Neural progenitor cell (in vitro differentiated cells): ENCODE measurements around the gene DET1. TPM values are rescaled to one million over a fixed set of nuclear protein-coding genes. Genes with fewer than 3 reads are reported as not detected.

Source experiments
- DNase-seq: peaks from one replicate; pipeline ENCODE4 v3.0.0-alpha.2; 2016; ENCODE audit warnings: low spot score
- H2AFZ ChIP-seq: fragments of 200-600 bp; sonication (generic); replicated peaks from 2 replicates; pipeline ENCODE4 v1.6.1; 2016; ENCODE audit warnings: antibody characterized with exemption
- H3F3A ChIP-seq: fragments of 200-600 bp; sonication (generic); 2 replicates; pipeline ENCODE4 v1.6.1; 2016; ENCODE audit warnings: antibody characterized with exemption, low read depth
- H3K27ac ChIP-seq: fragments of 200-600 bp; sonication (generic); 2 replicates; pipeline ENCODE4 v1.5.1; 2016; ENCODE audit warnings: mild to moderate bottlenecking
- H3K27me3 ChIP-seq: fragments of 200-600 bp; sonication (generic); 2 replicates; pipeline ENCODE4 v1.6.1; 2016; ENCODE audit warnings: mild to moderate bottlenecking, moderate library complexity
- H3K36me3 ChIP-seq: fragments of 200-600 bp; sonication (generic); 2 replicates; pipeline ENCODE4 v1.5.1; 2016
- H3K4me1 ChIP-seq: fragments of 200-600 bp; sonication (generic); 2 replicates; pipeline ENCODE4 v1.6.1; 2016; ENCODE audit warnings: mixed run types
- H3K4me2 ChIP-seq: fragments of 200-600 bp; sonication (generic); 2 replicates; pipeline ENCODE4 v1.6.1; 2016
- H3K4me3 ChIP-seq: fragments of 200-600 bp; sonication (generic); 2 replicates; pipeline ENCODE4 v1.5.1; 2016
- H3K79me2 ChIP-seq: fragments of 200-600 bp; sonication (generic); 2 replicates; pipeline ENCODE4 v1.6.1; 2016; ENCODE audit warnings: low read depth
- H3K9ac ChIP-seq: fragments of 200-600 bp; sonication (generic); 2 replicates; pipeline ENCODE4 v1.6.1; 2016
- H3K9me3 ChIP-seq: fragments of 200-600 bp; sonication (generic); 2 replicates; pipeline ENCODE4 v1.5.1; 2016; ENCODE audit warnings: low read depth
- H4K20me1 ChIP-seq: fragments of 200-600 bp; sonication (generic); 2 replicates; pipeline ENCODE4 v1.6.1; 2016; ENCODE audit warnings: low read depth
- H3K27ac Mint-ChIP-seq: 3 replicates; pipeline ENCODE4 v1.8.0; 2021; ENCODE audit warnings: mixed read lengths
- H3K27me3 Mint-ChIP-seq: 2 replicates; pipeline ENCODE4 v1.8.0; 2022; ENCODE audit warnings: low read depth, mild to moderate bottlenecking, inconsistent platforms, moderate library complexity, mixed read lengths; ENCODE audit not compliant: insufficient read depth
- H3K36me3 Mint-ChIP-seq: 3 replicates; pipeline ENCODE4 v1.8.0; 2021; ENCODE audit warnings: mixed read lengths
- H3K4me1 Mint-ChIP-seq: 3 replicates; pipeline ENCODE4 v1.8.0; 2021; ENCODE audit warnings: mixed read lengths
- H3K4me3 Mint-ChIP-seq: 3 replicates; pipeline ENCODE4 v1.8.0; 2021; ENCODE audit warnings: mild to moderate bottlenecking, moderate library complexity, mixed read lengths
- H3K9me3 Mint-ChIP-seq: 3 replicates; pipeline ENCODE4 v1.8.0; 2020; ENCODE audit warnings: mixed read lengths
- CTCF ChIP-seq: fragments of 200-600 bp; sonication (generic); IDR thresholded peaks from 2 replicates; pipeline ENCODE4 v1.5.1; 2017; ENCODE audit warnings: antibody characterized with exemption, mild to moderate bottlenecking
- EZH2 ChIP-seq: fragments of 200-600 bp; sonication (generic); IDR thresholded peaks from 2 replicates; pipeline ENCODE4 v1.6.1; 2017; ENCODE audit warnings: antibody characterized with exemption, mild to moderate bottlenecking, moderate library complexity
- EZH2phosphoT487 ChIP-seq: fragments of 200-600 bp; sonication (generic); IDR thresholded peaks from 2 replicates; pipeline ENCODE4 v1.6.1; 2017; ENCODE audit warnings: antibody characterized with exemption
- total RNA-seq: library from RNA; depleted of rRNA; stranded (reverse); fragments of >200 nt; gene quantifications from 2 replicates; pipeline ENCODE4 v1.2.3, GENCODE V29; 2015; ENCODE audit warnings: low replicate concordance

Gene DET1
- total RNA-seq, 1 donor from 2014 or later: 21.3 TPM

DNA sequence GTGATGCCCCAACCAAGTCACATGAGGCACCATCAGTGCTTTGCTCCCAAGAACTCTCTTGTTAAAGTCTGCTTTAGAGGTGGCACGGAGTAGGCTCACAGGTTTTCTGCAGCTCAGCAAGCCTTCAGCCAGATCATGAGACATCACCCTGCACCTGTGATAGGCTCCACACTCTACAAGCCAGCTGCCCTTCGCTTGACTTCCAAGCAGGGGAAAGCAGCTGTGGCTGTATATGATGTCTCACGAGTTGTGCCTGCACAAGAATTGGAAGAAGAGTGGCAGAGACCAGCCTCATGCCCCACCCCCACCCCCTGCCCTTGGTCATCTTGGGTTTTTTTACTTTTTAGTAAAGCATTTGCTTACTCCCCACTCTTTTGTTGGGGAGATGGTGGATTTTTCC is 56.4 kb downstream of the DET1 start:
- H3K36me3 ChIP-seq: no peaks in the 10 kb centered on the region
- H3K4me1 ChIP-seq: peaks cover 22% of the 10 kb centered on the region
- H3K4me1 Mint-ChIP-seq: peaks cover 18% of the 10 kb centered on the region
- H3K27ac ChIP-seq: no peak overlapping the region
- no peak overlapping the region for H3K9ac ChIP-seq
- H4K20me1 ChIP-seq: peaks cover 13% of the 10 kb centered on the region
- no peak for DNase-seq
- no peak overlapping the region for H3K4me3 ChIP-seq
- H3K79me2 ChIP-seq: no peaks in the 10 kb centered on the region
- H3K4me2 ChIP-seq: no peak overlapping the region
- peaks cover 2% of the 10 kb centered on the region for H3K36me3 Mint-ChIP-seq
- no peak overlapping the region for H3K27ac Mint-ChIP-seq
- H3K4me3 Mint-ChIP-seq: no peak overlapping the region
- H3K27me3 Mint-ChIP-seq: peaks cover 14% of the 10 kb centered on the region
- TF ChIP-seq CTCF: no peak
- no peak for TF ChIP-seq EZH2
- TF ChIP-seq EZH2phosphoT487: no peak
- H3K9me3 ChIP-seq: no peaks in the 10 kb centered on the region
- no peak overlapping the region for H2AFZ ChIP-seq
- peaks cover 4% of the 10 kb centered on the region for H3K27me3 ChIP-seq
- no peaks in the 10 kb centered on the region for H3K9me3 Mint-ChIP-seq
- H3F3A ChIP-seq: peaks cover 10% of the 10 kb centered on the region

GRCh38 chr15:88489321-88489720 is 57.2 kb downstream of the DET1 start:
- H3K9ac ChIP-seq: no peak overlapping the region
- peaks cover 27% of the 10 kb centered on the region for H3K4me1 ChIP-seq
- H3K27me3 Mint-ChIP-seq: peaks cover 14% of the 10 kb centered on the region
- H4K20me1 ChIP-seq: peaks cover 16% of the 10 kb centered on the region
- H3K27ac Mint-ChIP-seq: no peak overlapping the region
- TF ChIP-seq EZH2phosphoT487 (no peak), EZH2 (no peak), CTCF (peak; percentile 20)
- no peak overlapping the region for H3K4me2 ChIP-seq
- H2AFZ ChIP-seq: no peak overlapping the region
- DNase-seq: no peak
- peaks cover 25% of the 10 kb centered on the region for H3K4me1 Mint-ChIP-seq
- no peaks in the 10 kb centered on the region for H3K9me3 ChIP-seq
- no peaks in the 10 kb centered on the region for H3K36me3 ChIP-seq
- peaks cover 6% of the 10 kb centered on the region for H3K27me3 ChIP-seq
- H3K9me3 Mint-ChIP-seq: no peaks in the 10 kb centered on the region
- H3K36me3 Mint-ChIP-seq: peaks cover 2% of the 10 kb centered on the region
- no peaks in the 10 kb centered on the region for H3K79me2 ChIP-seq
- H3F3A ChIP-seq: peaks cover 16% of the 10 kb centered on the region
- H3K4me3 Mint-ChIP-seq: no peak overlapping the region
- H3K27ac ChIP-seq: no peak overlapping the region
- H3K4me3 ChIP-seq: no peak overlapping the region

GRCh38 chr15:88487796-88488523 is 58.5 kb downstream of the DET1 start:
- no peaks in the 10 kb centered on the region for H3K36me3 ChIP-seq
- Mint-ChIP-seq H3K9me3 (no peaks in the 10 kb centered on the region), H3K4me3 (no peak overlapping the region), H3K27ac (no peak overlapping the region), H3K27me3 (peaks cover 15% of the 10 kb centered on the region), H3K36me3 (no peaks in the 10 kb centered on the region), H3K4me1 (peaks cover 28% of the 10 kb centered on the region)
- H2AFZ ChIP-seq: no peak overlapping the region
- peak overlapping the region; percentile 31 for H3K4me2 ChIP-seq
- DNase-seq: peak; percentile 35
- no peaks in the 10 kb centered on the region for H3K79me2 ChIP-seq
- no peaks in the 10 kb centered on the region for H3K9me3 ChIP-seq
- no peak overlapping the region for H3K4me3 ChIP-seq
- TF ChIP-seq EZH2 (no peak), CTCF (no peak), EZH2phosphoT487 (no peak)
- no peak overlapping the region for H3K27ac ChIP-seq
- peaks cover 19% of the 10 kb centered on the region for H3K27me3 ChIP-seq
- no peak overlapping the region for H3K9ac ChIP-seq
- H4K20me1 ChIP-seq: peaks cover 16% of the 10 kb centered on the region
- H3K4me1 ChIP-seq: peaks cover 37% of the 10 kb centered on the region
- peaks cover 24% of the 10 kb centered on the region for H3F3A ChIP-seq
